GM23248 (cell line): ENCODE measurements around the gene AKR1D1. TPM values are rescaled to one million over a fixed set of nuclear protein-coding genes. Genes with fewer than 3 reads are reported as not detected.

ENCODE experiments used
- DNase-seq: peaks from one replicate; pipeline ENCODE4 v3.0.0-alpha.2; 2015
- H2AFZ ChIP-seq: fragments of 200-600 bp; sonication (generic); 2 replicates; pipeline ENCODE4 v1.6.1; 2016; ENCODE audit warnings: antibody characterized with exemption
- H3F3A ChIP-seq: fragments of 200-600 bp; sonication (generic); 2 replicates; pipeline ENCODE4 v1.6.1; 2016; ENCODE audit warnings: mild to moderate bottlenecking, antibody characterized with exemption, mixed run types; ENCODE audit not compliant: insufficient read depth
- H3K27ac ChIP-seq: fragments of 200-600 bp; sonication (generic); 2 replicates; pipeline ENCODE4 v1.5.1; 2016; ENCODE audit warnings: mild to moderate bottlenecking
- H3K27me3 ChIP-seq: fragments of 200-600 bp; sonication (generic); replicated peaks from 2 replicates; pipeline ENCODE4 v1.6.1; 2016; ENCODE audit warnings: mild to moderate bottlenecking; ENCODE audit not compliant: insufficient read depth
- H3K36me3 ChIP-seq: fragments of 200-600 bp; sonication (generic); 2 replicates; pipeline ENCODE4 v1.6.1; 2016; ENCODE audit warnings: low read depth, mild to moderate bottlenecking
- H3K4me1 ChIP-seq: fragments of 200-600 bp; sonication (generic); 2 replicates; pipeline ENCODE4 v1.6.1; 2016; ENCODE audit warnings: mild to moderate bottlenecking; ENCODE audit not compliant: insufficient read depth
- H3K4me2 ChIP-seq: fragments of 200-600 bp; sonication (generic); one replicate; pipeline ENCODE4 v1.6.1; 2016; ENCODE audit warnings: mild to moderate bottlenecking; ENCODE audit not compliant: unreplicated experiment
- H3K4me3 ChIP-seq: fragments of 200-600 bp; sonication (generic); 2 replicates; pipeline ENCODE4 v1.5.1; 2016; ENCODE audit warnings: mild to moderate bottlenecking
- H3K79me2 ChIP-seq: fragments of 200-600 bp; sonication (generic); 2 replicates; pipeline ENCODE4 v1.6.1; 2016; ENCODE audit warnings: mild to moderate bottlenecking; ENCODE audit not compliant: insufficient read depth
- H3K9ac ChIP-seq: fragments of 200-600 bp; sonication (generic); 2 replicates; pipeline ENCODE4 v1.6.1; 2016; ENCODE audit warnings: mild to moderate bottlenecking
- H3K9me2 ChIP-seq: fragments of 200-600 bp; sonication (generic); 2 replicates; pipeline ENCODE4 v1.6.1; 2016; ENCODE audit warnings: mixed run types, mild to moderate bottlenecking, moderate library complexity; ENCODE audit not compliant: insufficient read depth
- H3K9me3 ChIP-seq: fragments of 200-600 bp; sonication (generic); one replicate; pipeline ENCODE4 v1.6.1; 2017; ENCODE audit warnings: low read depth
- H4K20me1 ChIP-seq: fragments of 200-600 bp; sonication (generic); 2 replicates; pipeline ENCODE4 v1.6.0; 2016; ENCODE audit not compliant: insufficient read depth
- EZH2 ChIP-seq: fragments of 200-600 bp; sonication (generic); IDR thresholded peaks from 2 replicates; pipeline ENCODE4 v1.6.1; 2018; ENCODE audit warnings: antibody characterized with exemption, mild to moderate bottlenecking; ENCODE audit not compliant: insufficient read depth, poor library complexity, severe bottlenecking
- EZH2phosphoT487 ChIP-seq: fragments of 200-600 bp; sonication (generic); IDR thresholded peaks from 2 replicates; pipeline ENCODE4 v1.6.1; 2018; ENCODE audit warnings: antibody characterized with exemption, moderate library complexity, mild to moderate bottlenecking, low read depth; ENCODE audit not compliant: insufficient read depth
- WGBS, 2 experiments: methylation state at CpG; one replicate each; pipeline ENCODE4 v1.1.6; 2015 to 2017; ENCODE audit warnings: low lambda C conversion rate in 2 of 2, low coverage in 1 of 2; ENCODE audit errors: missing lambda C conversion rate in 2 of 2; 5-methylcytosine and 5-hydroxymethylcytosine counted together
- in situ Hi-C: fragments of 300-500 bp; cut with MboI; formaldehyde crosslinking; loops from 2 replicates; pipeline ENCODE4 v1.15.0; 2020
- polyA plus RNA-seq: library from polyadenylated mRNA; unstranded; fragments of >200 nt; fragmentation: Nextera tagmentation; extraction: Ambion mirVana; gene quantifications from 2 replicates; pipeline ENCODE4 v1.2.1, GENCODE V29; 2016
- total RNA-seq: library from RNA; depleted of rRNA; stranded (reverse); fragments of >200 nt; shearing (Covaris generic); gene quantifications from 2 replicates; pipeline ENCODE4 v1.2.3, GENCODE V29; 2014; rRNA removed

AKR1D1 gene, protein sequence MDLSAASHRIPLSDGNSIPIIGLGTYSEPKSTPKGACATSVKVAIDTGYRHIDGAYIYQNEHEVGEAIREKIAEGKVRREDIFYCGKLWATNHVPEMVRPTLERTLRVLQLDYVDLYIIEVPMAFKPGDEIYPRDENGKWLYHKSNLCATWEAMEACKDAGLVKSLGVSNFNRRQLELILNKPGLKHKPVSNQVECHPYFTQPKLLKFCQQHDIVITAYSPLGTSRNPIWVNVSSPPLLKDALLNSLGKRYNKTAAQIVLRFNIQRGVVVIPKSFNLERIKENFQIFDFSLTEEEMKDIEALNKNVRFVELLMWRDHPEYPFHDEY
- total RNA-seq = not detected in 2 replicates
- polyA plus RNA-seq = not detected in 2 replicates

DNA sequence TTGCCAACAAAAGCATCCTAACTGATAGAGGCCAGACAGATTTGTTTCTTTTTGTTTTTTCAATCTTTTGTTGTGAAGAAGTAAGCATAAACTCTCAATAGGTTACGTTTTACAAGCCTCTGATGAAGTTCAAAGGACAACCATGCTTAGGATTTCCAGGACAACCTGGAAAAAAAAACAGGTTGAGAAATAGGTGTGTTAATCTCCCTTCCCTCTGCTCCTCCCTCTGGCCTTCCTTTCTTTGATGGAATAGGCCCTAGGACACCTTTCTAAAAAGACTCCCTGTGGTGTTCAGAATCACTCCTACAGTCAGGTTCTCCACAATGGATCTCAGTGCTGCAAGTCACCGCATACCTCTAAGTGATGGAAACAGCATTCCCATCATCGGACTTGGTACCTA lies at the start of gene AKR1D1:
AKR1D1 (plus strand) TSS at position 264 of the 400 bp plus-strand sequence; CDS start at position 324, 60 bp downstream.
- 42 to 51% methylated on average over 3 of the region's 3 CpGs for WGBS, 2 experiments
- no peaks in the 10 kb centered on the region for H3K36me3 ChIP-seq
- H3K27me3 ChIP-seq = no peaks in the 10 kb centered on the region
- no peaks in the 10 kb centered on the region for H4K20me1 ChIP-seq
- in situ Hi-C loops = no loop called here
- H3K4me1 ChIP-seq = no peaks in the 10 kb centered on the region
- no peaks in the 10 kb centered on the region for H3K9me3 ChIP-seq
- H3K9me2 ChIP-seq = no peaks in the 10 kb centered on the region
- no peak within 1 kb of the TSS for H3K9ac ChIP-seq
- TF ChIP-seq EZH2phosphoT487 = no peak
- H3K27ac ChIP-seq = no peak within 1 kb of the TSS
- no peak within 1 kb of the TSS for H3K4me2 ChIP-seq
- DNase-seq = no peak
- no peaks in the 10 kb centered on the region for H3K79me2 ChIP-seq
- no peak within 1 kb of the TSS for H2AFZ ChIP-seq
- no peak within 1 kb of the TSS for H3K4me3 ChIP-seq
- no peaks in the 10 kb centered on the region for H3F3A ChIP-seq

DNA sequence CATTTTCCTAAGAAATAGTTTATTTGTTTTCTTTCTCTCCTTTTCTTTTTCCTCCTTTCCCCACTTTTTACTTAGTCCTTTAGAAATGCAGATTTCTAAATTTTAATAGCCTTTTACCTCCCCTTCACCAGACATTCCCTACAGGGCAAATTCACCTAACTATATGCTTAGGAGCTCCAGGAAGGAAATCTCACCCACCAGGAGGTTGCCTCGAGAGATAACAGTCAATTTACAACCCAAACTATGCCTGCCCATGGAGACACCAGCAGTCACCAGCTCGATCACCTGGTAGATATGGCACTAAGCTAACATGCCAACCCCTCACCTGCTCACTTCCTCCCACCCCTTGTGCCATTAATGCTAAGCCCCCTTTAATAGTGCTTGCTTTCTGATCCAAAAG lies 49.2 kb upstream of the AKR1D1 start:
- H3K36me3 ChIP-seq = no peaks in the 10 kb centered on the region
- no peak for TF ChIP-seq EZH2
- TF ChIP-seq EZH2phosphoT487 = no peak
- H3F3A ChIP-seq = no peaks in the 10 kb centered on the region
- DNase-seq = no peak
- WGBS, 2 experiments = 2 to 10% methylated on average over 2 of the region's 2 CpGs
- no peak overlapping the region for H3K4me3 ChIP-seq
- H3K4me2 ChIP-seq = no peak overlapping the region
- H3K27ac ChIP-seq = no peak overlapping the region
- H4K20me1 ChIP-seq = no peaks in the 10 kb centered on the region
- H3K27me3 ChIP-seq = no peaks in the 10 kb centered on the region
- no peak overlapping the region for H3K9ac ChIP-seq
- H3K9me3 ChIP-seq = no peaks in the 10 kb centered on the region
- H3K9me2 ChIP-seq = no peaks in the 10 kb centered on the region
- no peaks in the 10 kb centered on the region for H3K79me2 ChIP-seq
- H3K4me1 ChIP-seq = no peaks in the 10 kb centered on the region
- in situ Hi-C loops = no loop called here
- H2AFZ ChIP-seq = no peak overlapping the region

DNA sequence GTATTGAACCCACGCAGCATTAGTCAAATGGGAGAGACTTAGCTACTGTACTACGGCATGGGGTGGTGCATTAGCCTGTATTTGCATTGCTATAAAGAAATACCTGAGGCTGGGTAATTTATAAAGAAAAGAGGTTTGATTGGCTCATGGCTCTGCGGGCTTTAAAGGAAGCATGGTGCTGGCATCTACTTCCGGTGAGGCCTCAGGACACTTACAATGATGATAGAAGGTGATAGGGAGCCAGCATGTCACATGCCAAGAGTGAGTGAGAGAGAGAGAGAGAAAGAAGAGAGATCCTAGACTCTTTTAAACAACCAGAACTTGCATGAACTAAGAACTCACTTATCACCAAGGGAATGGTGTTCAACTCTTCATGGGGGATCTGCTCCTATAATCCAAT lies 47.1 kb upstream of the AKR1D1 start:
- no peak overlapping the region for H2AFZ ChIP-seq
- TF ChIP-seq EZH2phosphoT487 (no peak), EZH2 (no peak)

DNA sequence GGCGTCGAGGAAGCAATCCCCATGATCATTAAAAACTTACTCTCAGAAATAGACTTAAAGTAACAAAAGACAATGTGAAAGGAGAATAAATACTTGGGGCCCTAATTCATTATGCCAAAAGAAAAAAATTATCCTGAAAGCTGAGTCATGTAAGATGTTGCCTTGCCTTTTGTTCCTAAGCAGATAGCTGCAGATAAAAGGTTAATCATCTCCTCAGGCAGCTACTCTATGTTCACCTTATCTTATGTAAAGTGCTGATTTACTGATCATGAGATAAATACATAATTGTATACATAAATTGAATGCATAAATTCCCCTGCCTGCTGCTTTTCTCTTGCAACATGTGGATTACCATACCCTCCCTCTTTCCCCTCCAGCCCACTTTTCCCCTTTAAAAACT lies 46.3 kb upstream of the AKR1D1 start:
- 66 to 78% methylated on average over 2 of the region's 2 CpGs for WGBS, 2 experiments
- DNase-seq = no peak
- Histone ChIP-seq H3K4me1 (no peaks in the 10 kb centered on the region), H4K20me1 (no peaks in the 10 kb centered on the region), H3K9ac (no peak overlapping the region), H3K4me3 (no peak overlapping the region), H3K9me3 (no peaks in the 10 kb centered on the region), H3K27me3 (no peaks in the 10 kb centered on the region), H2AFZ (no peak overlapping the region), H3K4me2 (no peak overlapping the region), H3F3A (no peaks in the 10 kb centered on the region), H3K36me3 (no peaks in the 10 kb centered on the region), H3K9me2 (no peaks in the 10 kb centered on the region), H3K79me2 (no peaks in the 10 kb centered on the region), H3K27ac (no peak overlapping the region)
- in situ Hi-C loops = no loop called here
- TF ChIP-seq EZH2phosphoT487 = no peak
- no peak for TF ChIP-seq EZH2

More for the DNA sequence above, 47.1 kb upstream of the AKR1D1 start:
- Histone ChIP-seq H3K27ac (no peak overlapping the region), H3K4me3 (no peak overlapping the region), H3K9ac (no peak overlapping the region), H3K9me3 (no peaks in the 10 kb centered on the region), H3K36me3 (no peaks in the 10 kb centered on the region), H3K79me2 (no peaks in the 10 kb centered on the region), H3K27me3 (no peaks in the 10 kb centered on the region), H3K4me1 (no peaks in the 10 kb centered on the region), H3K4me2 (no peak overlapping the region), H3K9me2 (no peaks in the 10 kb centered on the region), H4K20me1 (no peaks in the 10 kb centered on the region), H3F3A (no peaks in the 10 kb centered on the region)
- in situ Hi-C loops = no loop called here
- WGBS, 2 experiments = 49 to 58% methylated on average over 4 of the region's 4 CpGs
- DNase-seq = no peak
